Subcutaneous abdominal adipose tissue (tissue), 5 donors: ENCODE measurements around the gene SCGB1D2.

ENCODE experiments used
- H3K27ac ChIP-seq: one replicate; pipeline ENCODE4 v1.7.0; 2013; ENCODE audit warnings: low read depth, mild to moderate bottlenecking, inconsistent platforms, low read length, moderate library complexity
- H3K27me3 ChIP-seq, 5 donors: one replicate each; pipeline ENCODE4 v1.7.0; 2013; ENCODE audit warnings: low read length in 5 of 5, inconsistent platforms in 1 of 5; ENCODE audit not compliant: control insufficient read depth in 5 of 5, insufficient read depth in 4 of 5
- H3K36me3 ChIP-seq, 5 donors: one replicate each; pipeline ENCODE4 v1.7.0; 2013; ENCODE audit warnings: low read length in 5 of 5; ENCODE audit not compliant: control insufficient read depth in 5 of 5, insufficient read depth in 5 of 5
- H3K4me1 ChIP-seq, 5 donors: one replicate each; pipeline ENCODE4 v1.7.0; 2013; ENCODE audit warnings: low read length in 5 of 5, mild to moderate bottlenecking in 3 of 5, moderate library complexity in 1 of 5; ENCODE audit not compliant: control insufficient read depth in 5 of 5, insufficient read depth in 5 of 5
- H3K4me3 ChIP-seq, 5 donors: one replicate each; pipeline ENCODE4 v1.7.0; 2013; ENCODE audit warnings: low read length in 5 of 5, low read depth in 1 of 5
- H3K9ac ChIP-seq, 5 donors: one replicate each; pipeline ENCODE4 v1.7.0; 2013; ENCODE audit warnings: low read length in 5 of 5, mild to moderate bottlenecking in 4 of 5, moderate library complexity in 3 of 5
- H3K9me3 ChIP-seq, 5 donors: one replicate each; pipeline ENCODE4 v1.7.0; 2013; ENCODE audit warnings: low read length in 5 of 5; ENCODE audit not compliant: control insufficient read depth in 5 of 5
- donor health status: healthy.
- donor health status: healthy.
- donor health status: healthy.
- donor health status: healthy.
- donor health status: healthy.

The SCGB1D2 gene

DNA sequence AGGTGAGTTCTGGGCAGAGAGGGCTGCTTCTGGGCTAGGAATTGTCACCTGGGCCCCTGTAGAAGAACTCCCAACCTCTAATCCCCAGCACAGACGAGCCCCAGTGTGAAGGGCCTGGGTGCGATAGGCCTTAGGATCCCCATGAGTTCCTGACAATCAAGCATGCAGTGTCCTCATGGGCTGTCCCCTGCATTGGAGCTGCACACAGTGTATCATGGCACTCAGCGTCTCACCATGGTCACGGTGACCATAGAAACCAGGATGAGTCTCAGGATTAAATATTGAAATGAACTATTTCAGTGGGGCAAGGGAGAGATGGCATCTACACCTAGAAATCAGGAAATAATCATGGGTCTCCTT is 33.3 kb upstream of the SCGB1D2 start:
- no peaks in the 10 kb centered on the region for H3K4me1 ChIP-seq
- H3K9ac ChIP-seq: no peak overlapping the region

DNA sequence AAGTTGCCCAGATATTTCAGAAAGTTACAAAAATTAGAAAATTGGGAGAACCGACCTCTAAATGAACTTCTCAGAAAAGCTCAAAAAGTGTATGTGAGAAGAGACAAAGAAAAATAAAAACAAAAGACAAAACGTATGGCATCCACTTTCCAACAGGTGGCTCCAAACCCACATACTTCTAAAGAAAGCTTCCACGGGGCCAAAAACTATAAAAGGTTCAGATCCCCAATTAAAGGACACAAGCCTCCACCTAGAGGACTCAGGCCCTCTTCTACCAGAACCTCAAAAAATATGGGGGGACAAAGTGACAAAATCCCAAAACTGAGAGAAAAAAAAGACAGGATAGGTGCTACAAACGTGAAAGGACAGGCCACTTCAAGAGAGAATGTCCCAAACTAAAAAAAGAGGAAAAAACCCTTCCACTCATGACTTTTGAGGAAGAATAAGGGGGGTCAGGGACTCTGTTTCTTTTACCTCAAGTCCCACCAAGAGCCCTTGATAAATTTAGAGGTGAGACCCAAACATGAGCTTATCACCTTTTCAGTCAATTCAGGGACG is 24.8 kb upstream of the SCGB1D2 start:
- no peak overlapping the region for H3K9ac ChIP-seq

More for the DNA sequence above, 33.3 kb upstream of the SCGB1D2 start:
- Histone ChIP-seq H3K27me3 (peaks cover 0 to 3% (median 0%) of the 10 kb centered on the region in 5 donors), H3K4me3 (no peak overlapping the region), H3K9me3 (no peaks in the 10 kb centered on the region), H3K27ac (no peak overlapping the region), H3K36me3 (no peaks in the 10 kb centered on the region)

GRCh38 chr11:62221498-62221897 is 20.5 kb upstream of the SCGB1D2 start:
- H3K4me1 ChIP-seq: no peaks in the 10 kb centered on the region
- peaks cover 14 to 36% (median 23%) of the 10 kb centered on the region in 5 donors for H3K9me3 ChIP-seq
- H3K27me3 ChIP-seq: no peaks in the 10 kb centered on the region
- no peak overlapping the region for H3K4me3 ChIP-seq
- H3K36me3 ChIP-seq: no peaks in the 10 kb centered on the region
- H3K27ac ChIP-seq: no peak overlapping the region
- H3K9ac ChIP-seq: no peak overlapping the region

More for the DNA sequence above, 24.8 kb upstream of the SCGB1D2 start:
- Histone ChIP-seq H3K4me3 (no peak overlapping the region), H3K27me3 (no peaks in the 10 kb centered on the region), H3K9me3 (peaks cover 0 to 6% (median 5%) of the 10 kb centered on the region in 5 donors), H3K27ac (no peak overlapping the region), H3K36me3 (no peaks in the 10 kb centered on the region), H3K4me1 (no peaks in the 10 kb centered on the region)

DNA sequence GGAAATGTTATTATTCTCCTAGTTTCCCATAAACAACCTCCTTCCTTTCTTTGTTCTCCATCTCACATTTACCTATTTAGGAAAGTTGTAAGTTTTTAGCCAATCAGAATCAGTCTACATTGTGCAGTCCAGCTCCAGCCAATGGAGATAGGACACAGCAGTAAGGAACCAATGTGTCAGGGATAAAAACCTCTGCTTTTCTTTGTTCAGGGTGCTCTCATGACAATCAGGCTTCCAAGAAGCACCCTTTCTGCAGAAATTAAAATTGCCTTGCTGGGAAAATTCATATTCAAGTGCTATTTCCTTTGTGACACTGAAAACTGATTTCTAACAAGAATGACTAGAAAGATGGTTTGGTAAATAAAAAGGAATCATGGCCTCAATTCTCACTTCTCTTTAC is 18.9 kb upstream of the SCGB1D2 start:
- Histone ChIP-seq H3K4me3 (no peak overlapping the region), H3K4me1 (no peaks in the 10 kb centered on the region), H3K36me3 (no peaks in the 10 kb centered on the region), H3K27me3 (no peaks in the 10 kb centered on the region), H3K9ac (no peak overlapping the region), H3K9me3 (peaks cover 14 to 36% (median 23%) of the 10 kb centered on the region in 5 donors), H3K27ac (no peak overlapping the region)

DNA sequence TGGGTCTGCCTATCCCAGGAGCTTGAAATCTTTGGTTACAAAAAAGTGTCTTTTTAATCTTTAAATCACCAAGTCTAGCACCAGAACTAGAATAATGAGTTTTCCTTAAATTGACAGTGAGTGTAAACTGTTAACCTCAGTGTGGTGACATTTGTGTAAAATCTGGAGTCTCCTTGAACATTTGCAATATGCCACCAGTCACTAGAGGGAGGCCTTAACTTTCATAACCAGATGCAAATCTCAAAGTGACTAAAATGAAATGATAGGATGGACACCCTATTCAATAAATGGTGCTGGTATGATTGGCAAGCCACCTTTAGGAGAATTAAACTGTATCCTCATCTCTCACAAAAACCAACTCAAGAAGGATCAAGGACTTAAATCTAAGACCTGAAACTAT is 8.3 kb upstream of the SCGB1D2 start:
- H3K9me3 ChIP-seq: no peaks in the 10 kb centered on the region
- no peaks in the 10 kb centered on the region for H3K36me3 ChIP-seq
- H3K4me1 ChIP-seq: no peaks in the 10 kb centered on the region
- no peak overlapping the region for H3K27ac ChIP-seq
- no peak overlapping the region for H3K4me3 ChIP-seq
- H3K9ac ChIP-seq: no peak overlapping the region
- peaks cover 0 to 7% (median 3%) of the 10 kb centered on the region in 5 donors for H3K27me3 ChIP-seq

- Histone ChIP-seq H3K27me3 (peaks cover 0 to 8% (median 3%) of the 10 kb centered on the region in 5 donors), H3K9me3 (no peaks in the 10 kb centered on the region), H3K36me3 (no peaks in the 10 kb centered on the region), H3K9ac (no peak overlapping the region), H3K27ac (no peak overlapping the region), H3K4me1 (no peaks in the 10 kb centered on the region), H3K4me3 (no peak overlapping the region)
These were observed 5.9 kb upstream of the SCGB1D2 start for GRCh38 chr11:62236187-62236586.

- no peaks in the 10 kb centered on the region for H3K9me3 ChIP-seq
- H3K36me3 ChIP-seq: no peaks in the 10 kb centered on the region
- H3K4me3 ChIP-seq: no peak overlapping the region
- no peak overlapping the region for H3K9ac ChIP-seq
- peaks cover 2 to 14% (median 11%) of the 10 kb centered on the region in 5 donors for H3K27me3 ChIP-seq
- H3K27ac ChIP-seq: no peak overlapping the region
- no peaks in the 10 kb centered on the region for H3K4me1 ChIP-seq
These were observed 4.5 kb upstream of the SCGB1D2 start for GRCh38 chr11:62237499-62237898.

DNA sequence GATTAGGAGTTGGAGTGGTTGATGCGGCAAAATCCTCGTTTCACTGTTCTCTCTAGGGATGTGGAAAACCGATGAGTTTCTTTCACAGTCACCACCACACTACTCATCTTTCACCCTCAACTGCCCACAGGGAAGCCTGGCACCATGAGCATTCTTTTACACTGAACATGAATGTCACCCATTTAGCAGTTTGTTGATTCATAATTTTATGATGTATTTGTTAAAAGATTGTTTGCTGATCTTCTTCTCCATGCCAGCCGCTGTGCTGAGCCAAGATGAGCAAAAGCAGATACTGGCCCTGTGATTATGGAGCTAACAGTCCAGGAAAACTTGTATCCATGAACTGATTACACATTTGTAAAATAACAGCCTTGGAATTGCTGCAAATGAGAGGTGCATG is 3.9 kb upstream of the SCGB1D2 start:
- Histone ChIP-seq H3K9ac (no peak overlapping the region), H3K4me3 (no peak overlapping the region), H3K36me3 (no peaks in the 10 kb centered on the region), H3K4me1 (no peaks in the 10 kb centered on the region), H3K27me3 (peaks cover 2 to 17% (median 8%) of the 10 kb centered on the region in 5 donors), H3K27ac (no peak overlapping the region), H3K9me3 (no peaks in the 10 kb centered on the region)

- H3K27me3 ChIP-seq: peaks cover 1 to 23% (median 11%) of the 10 kb centered on the region in 5 donors
- H3K36me3 ChIP-seq: no peaks in the 10 kb centered on the region
- H3K4me3 ChIP-seq: no peak overlapping the region
These were observed 944 bp upstream of the SCGB1D2 start for GRCh38 chr11:62241095-62241494.

GRCh38 chr11:62245271-62245753 is 3.3 kb downstream of the SCGB1D2 start:
- H3K9ac ChIP-seq: no peak overlapping the region
- no peaks in the 10 kb centered on the region for H3K4me1 ChIP-seq
- no peak overlapping the region for H3K4me3 ChIP-seq
- H3K27me3 ChIP-seq: peaks cover 4 to 17% (median 10%) of the 10 kb centered on the region in 5 donors
- H3K27ac ChIP-seq: no peak overlapping the region
- peaks cover under 1 to 4% (median 4%) of the 10 kb centered on the region in 5 donors for H3K9me3 ChIP-seq
- H3K36me3 ChIP-seq: no peaks in the 10 kb centered on the region

More at GRCh38 chr11:62241095-62241494, 944 bp upstream of the SCGB1D2 start:
- H3K9ac ChIP-seq: no peak overlapping the region
- no peaks in the 10 kb centered on the region for H3K4me1 ChIP-seq
- H3K27ac ChIP-seq: no peak overlapping the region
- H3K9me3 ChIP-seq: no peaks in the 10 kb centered on the region
